ENCODE data around the gene L3MBTL3. TPM values are rescaled to one million over a fixed set of nuclear protein-coding genes. Genes with fewer than 3 reads are reported as not detected.

Gene L3MBTL3
- total and polyA plus RNA-seq, 10 of the 15 experiments (the other 5 are each of a cell fraction or from before 2014, with no cell fraction given) = 0.71 to 9.4 (median 6.2) TPM

DNA sequence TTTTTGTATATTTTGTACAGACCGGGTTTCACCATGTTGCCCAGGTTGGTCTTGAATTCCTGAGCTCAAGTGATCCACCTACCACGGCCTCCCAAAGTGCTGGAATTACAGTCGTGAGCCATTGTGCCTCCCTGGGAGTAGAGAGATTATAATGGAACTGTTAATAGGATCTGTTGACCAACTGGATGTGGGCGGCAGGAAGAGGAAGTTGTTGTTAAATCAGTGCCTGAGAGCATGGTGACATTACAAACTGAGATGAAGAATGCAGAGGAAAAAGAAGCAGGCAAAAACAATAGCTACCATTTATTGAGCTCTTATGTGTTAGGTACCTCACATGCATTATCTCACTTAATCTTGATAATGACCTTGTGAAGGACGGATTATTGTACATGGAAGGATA lies 9.2 kb upstream of the L3MBTL3 start:
- BruUV-seq (replicated peaks) = no TSS peak
- CTCF ChIA-PET = interaction anchor here (1.0 kb wide), 1 partner anchor 35 kb away, joined by 3 read pairs; no protein-coding TSS in a partner anchor
- Histone ChIP-seq H3K9me3 (replicated peaks; ENCODE audit: control insufficient read depth, insufficient read depth, low read length) (no peaks in the 10 kb centered on the region), H4K20me1 (ENCODE audit: control insufficient read depth, insufficient read depth) (no peaks in the 10 kb centered on the region), H3K79me2 (ENCODE audit: control insufficient read depth, insufficient read depth, low read length) (no peaks in the 10 kb centered on the region), H3K27ac (ENCODE audit: control insufficient read depth, insufficient read depth) (no peak overlapping the region), H3K4me3 (no peak overlapping the region), H2AFZ (ENCODE audit: control insufficient read depth, low read depth, low read length) (no peak overlapping the region), H3K27me3 (replicated peaks in 1 of 2; ENCODE audit: control insufficient read depth in 2 of 2, insufficient read depth in 2 of 2, low read length in 1 of 2) (no peaks in the 10 kb centered on the region), H3K9ac (ENCODE audit: control insufficient read depth, insufficient read depth, low read length) (no peak overlapping the region), H3K4me2 (ENCODE audit: control insufficient read depth, insufficient read depth) (no peak overlapping the region), H3K36me3 (ENCODE audit: control insufficient read depth in 2 of 2, insufficient read depth in 2 of 2, low read length in 1 of 2) (no peaks in the 10 kb centered on the region), H3K4me1 (ENCODE audit: control insufficient read depth, insufficient read depth, low read length) (no peaks in the 10 kb centered on the region)
- DNase-seq (ENCODE audit: low read depth, low spot score) (no peak), ATAC-seq (no peak), FAIRE-seq (no peak)
- SMC1A ChIA-PET (ENCODE audit: uncharacterized antibody, unreplicated experiment) = interaction anchor here (0.6 kb wide), 1 partner anchor 349 kb away, joined by 3 read pairs; no protein-coding TSS in a partner anchor
- in situ Hi-C loops (cut with MboI) (no loop called here), intact Hi-C loops (cut with micrococcal nuclease; ENCODE audit: unreplicated experiment) (no loop called here)
- no peak for TF ChIP-seq HDAC2 (IDR thresholded peaks at IDR 0.05)
- TF ChIP-seq TCF7 (IDR thresholded peaks at IDR 0.05; ENCODE audit: borderline replicate concordance) = no peak
- no peak for TF ChIP-seq POLR2AphosphoS2 (IDR thresholded peaks at IDR 0.05; ENCODE audit: low read depth, low read length)
- TF ChIP-seq, protein P1, sequence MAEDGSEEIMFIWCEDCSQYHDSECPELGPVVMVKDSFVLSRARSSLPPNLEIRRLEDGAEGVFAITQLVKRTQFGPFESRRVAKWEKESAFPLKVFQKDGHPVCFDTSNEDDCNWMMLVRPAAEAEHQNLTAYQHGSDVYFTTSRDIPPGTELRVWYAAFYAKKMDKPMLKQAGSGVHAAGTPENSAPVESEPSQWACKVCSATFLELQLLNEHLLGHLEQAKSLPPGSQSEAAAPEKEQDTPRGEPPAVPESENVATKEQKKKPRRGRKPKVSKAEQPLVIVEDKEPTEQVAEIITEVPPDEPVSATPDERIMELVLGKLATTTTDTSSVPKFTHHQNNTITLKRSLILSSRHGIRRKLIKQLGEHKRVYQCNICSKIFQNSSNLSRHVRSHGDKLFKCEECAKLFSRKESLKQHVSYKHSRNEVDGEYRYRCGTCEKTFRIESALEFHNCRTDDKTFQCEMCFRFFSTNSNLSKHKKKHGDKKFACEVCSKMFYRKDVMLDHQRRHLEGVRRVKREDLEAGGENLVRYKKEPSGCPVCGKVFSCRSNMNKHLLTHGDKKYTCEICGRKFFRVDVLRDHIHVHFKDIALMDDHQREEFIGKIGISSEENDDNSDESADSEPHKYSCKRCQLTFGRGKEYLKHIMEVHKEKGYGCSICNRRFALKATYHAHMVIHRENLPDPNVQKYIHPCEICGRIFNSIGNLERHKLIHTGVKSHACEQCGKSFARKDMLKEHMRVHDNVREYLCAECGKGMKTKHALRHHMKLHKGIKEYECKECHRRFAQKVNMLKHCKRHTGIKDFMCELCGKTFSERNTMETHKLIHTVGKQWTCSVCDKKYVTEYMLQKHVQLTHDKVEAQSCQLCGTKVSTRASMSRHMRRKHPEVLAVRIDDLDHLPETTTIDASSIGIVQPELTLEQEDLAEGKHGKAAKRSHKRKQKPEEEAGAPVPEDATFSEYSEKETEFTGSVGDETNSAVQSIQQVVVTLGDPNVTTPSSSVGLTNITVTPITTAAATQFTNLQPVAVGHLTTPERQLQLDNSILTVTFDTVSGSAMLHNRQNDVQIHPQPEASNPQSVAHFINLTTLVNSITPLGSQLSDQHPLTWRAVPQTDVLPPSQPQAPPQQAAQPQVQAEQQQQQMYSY (CRISPR knock-in tag; IDR thresholded peaks at IDR 0.05) = no peak
- TF ChIP-seq SUPT20H (IDR thresholded peaks at IDR 0.05; ENCODE audit: borderline replicate concordance, control insufficient read depth, low read depth, low read length) = no peak
- TF ChIP-seq NR2C1 (IDR thresholded peaks at IDR 0.05) = no peak
- no peak for TF ChIP-seq PAX8 (IDR thresholded peaks at IDR 0.05)
- TF ChIP-seq HCFC1 (IDR thresholded peaks at IDR 0.05; ENCODE audit: low read length) = no peak
- TF ChIP-seq DPF2 (IDR thresholded peaks at IDR 0.05) = no peak
- TF ChIP-seq, protein P2, sequence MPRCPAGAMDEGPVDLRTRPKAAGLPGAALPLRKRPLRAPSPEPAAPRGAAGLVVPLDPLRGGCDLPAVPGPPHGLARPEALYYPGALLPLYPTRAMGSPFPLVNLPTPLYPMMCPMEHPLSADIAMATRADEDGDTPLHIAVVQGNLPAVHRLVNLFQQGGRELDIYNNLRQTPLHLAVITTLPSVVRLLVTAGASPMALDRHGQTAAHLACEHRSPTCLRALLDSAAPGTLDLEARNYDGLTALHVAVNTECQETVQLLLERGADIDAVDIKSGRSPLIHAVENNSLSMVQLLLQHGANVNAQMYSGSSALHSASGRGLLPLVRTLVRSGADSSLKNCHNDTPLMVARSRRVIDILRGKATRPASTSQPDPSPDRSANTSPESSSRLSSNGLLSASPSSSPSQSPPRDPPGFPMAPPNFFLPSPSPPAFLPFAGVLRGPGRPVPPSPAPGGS (IDR thresholded peaks at IDR 0.05; ENCODE audit: borderline replicate concordance, insufficient read depth, low read depth, low read length, poor library complexity, severe bottlenecking) = no peak
- TF ChIP-seq, protein P3, sequence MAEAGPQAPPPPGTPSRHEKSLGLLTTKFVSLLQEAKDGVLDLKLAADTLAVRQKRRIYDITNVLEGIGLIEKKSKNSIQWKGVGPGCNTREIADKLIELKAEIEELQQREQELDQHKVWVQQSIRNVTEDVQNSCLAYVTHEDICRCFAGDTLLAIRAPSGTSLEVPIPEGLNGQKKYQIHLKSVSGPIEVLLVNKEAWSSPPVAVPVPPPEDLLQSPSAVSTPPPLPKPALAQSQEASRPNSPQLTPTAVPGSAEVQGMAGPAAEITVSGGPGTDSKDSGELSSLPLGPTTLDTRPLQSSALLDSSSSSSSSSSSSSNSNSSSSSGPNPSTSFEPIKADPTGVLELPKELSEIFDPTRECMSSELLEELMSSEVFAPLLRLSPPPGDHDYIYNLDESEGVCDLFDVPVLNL (IDR thresholded peaks at IDR 0.05; ENCODE audit: low read depth, low read length) = no peak
- no peak for TF ChIP-seq BHLHE40 (IDR thresholded peaks at IDR 0.05; ENCODE audit: borderline replicate concordance in 1 of 2, low read depth in 2 of 2, low read length in 1 of 2)
- TF ChIP-seq TCF3 (IDR thresholded peaks at IDR 0.05; ENCODE audit: borderline replicate concordance, insufficient read depth, low read depth, low read length) = no peak
- no peak for TF ChIP-seq RFX5 (IDR thresholded peaks at IDR 0.05; ENCODE audit: low read depth, low read length)
- TF ChIP-seq, protein P4, sequence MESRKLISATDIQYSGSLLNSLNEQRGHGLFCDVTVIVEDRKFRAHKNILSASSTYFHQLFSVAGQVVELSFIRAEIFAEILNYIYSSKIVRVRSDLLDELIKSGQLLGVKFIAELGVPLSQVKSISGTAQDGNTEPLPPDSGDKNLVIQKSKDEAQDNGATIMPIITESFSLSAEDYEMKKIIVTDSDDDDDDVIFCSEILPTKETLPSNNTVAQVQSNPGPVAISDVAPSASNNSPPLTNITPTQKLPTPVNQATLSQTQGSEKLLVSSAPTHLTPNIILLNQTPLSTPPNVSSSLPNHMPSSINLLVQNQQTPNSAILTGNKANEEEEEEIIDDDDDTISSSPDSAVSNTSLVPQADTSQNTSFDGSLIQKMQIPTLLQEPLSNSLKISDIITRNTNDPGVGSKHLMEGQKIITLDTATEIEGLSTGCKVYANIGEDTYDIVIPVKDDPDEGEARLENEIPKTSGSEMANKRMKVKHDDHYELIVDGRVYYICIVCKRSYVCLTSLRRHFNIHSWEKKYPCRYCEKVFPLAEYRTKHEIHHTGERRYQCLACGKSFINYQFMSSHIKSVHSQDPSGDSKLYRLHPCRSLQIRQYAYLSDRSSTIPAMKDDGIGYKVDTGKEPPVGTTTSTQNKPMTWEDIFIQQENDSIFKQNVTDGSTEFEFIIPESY (IDR thresholded peaks at IDR 0.05) = no peak
- no peak for TF ChIP-seq CHD4 (IDR thresholded peaks at IDR 0.05)
- no peak for TF ChIP-seq NR2C2 (IDR thresholded peaks at IDR 0.05; ENCODE audit: borderline replicate concordance, control insufficient read depth, insufficient read length, low read depth)
- WGBS (ENCODE audit: insufficient coverage, insufficient replicate concordance, low lambda C conversion rate, missing lambda C conversion rate) = 33% methylated on average over 5 of the region's 5 CpGs
- RAD21 ChIA-PET (ENCODE audit: unreplicated experiment) = no interaction called here
- POLR2A ChIA-PET = no interaction called here
